GM19023 (cell line): Measurements from ENCODE around the gene CDH10.

Experiments
- ATAC-seq: cut with Tn5 transposase; IDR thresholded peaks from one replicate; pipeline ENCODE4 v1.9.1; 2021; ENCODE audit warnings: mild to moderate bottlenecking, moderate library complexity; ENCODE audit not compliant: unreplicated experiment

The CDH10 gene

GRCh38 chr5:24644761-24645160, at the start of gene CDH10:
TSS of gene CDH10 (minus strand) at chr5:24644978. CDS start at chr5:24593490, 51,488 bp downstream.
- no peak for ATAC-seq

- no peak for ATAC-seq
These were observed 48.8 kb upstream of the CDH10 start for GRCh38 chr5:24693609-24694008.

DNA sequence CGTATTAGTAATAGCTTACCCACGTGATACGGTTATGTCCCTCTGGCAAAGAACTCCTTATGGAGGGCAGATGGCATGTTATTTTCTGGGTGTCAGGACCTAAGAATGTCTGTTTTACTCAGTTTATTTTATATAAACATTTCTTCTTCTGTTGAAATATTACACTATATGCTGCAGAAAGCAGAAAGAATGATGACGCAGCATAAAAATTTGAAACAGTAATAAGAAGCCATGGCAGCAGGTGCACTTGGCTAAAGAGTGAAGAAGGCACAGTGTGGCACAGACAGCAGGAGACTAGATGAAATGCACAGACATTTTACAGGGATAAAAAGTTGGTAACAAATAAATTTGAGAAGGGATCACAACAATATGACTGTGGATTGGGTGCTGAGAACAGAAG, 46.3 kb upstream of the CDH10 start:
- ATAC-seq = no peak

GRCh38 chr5:24681106-24681505, 36.3 kb upstream of the CDH10 start:
- no peak for ATAC-seq

GRCh38 chr5:24668050-24668449, 23.3 kb upstream of the CDH10 start:
- no peak for ATAC-seq

GRCh38 chr5:24649531-24649930, 4.8 kb upstream of the CDH10 start:
- ATAC-seq = no peak

GRCh38 chr5:24646915-24647314, 2.1 kb upstream of the CDH10 start:
- ATAC-seq = no peak

- ATAC-seq = no peak
These were observed 705 bp upstream of the CDH10 start for GRCh38 chr5:24645483-24645882.

DNA sequence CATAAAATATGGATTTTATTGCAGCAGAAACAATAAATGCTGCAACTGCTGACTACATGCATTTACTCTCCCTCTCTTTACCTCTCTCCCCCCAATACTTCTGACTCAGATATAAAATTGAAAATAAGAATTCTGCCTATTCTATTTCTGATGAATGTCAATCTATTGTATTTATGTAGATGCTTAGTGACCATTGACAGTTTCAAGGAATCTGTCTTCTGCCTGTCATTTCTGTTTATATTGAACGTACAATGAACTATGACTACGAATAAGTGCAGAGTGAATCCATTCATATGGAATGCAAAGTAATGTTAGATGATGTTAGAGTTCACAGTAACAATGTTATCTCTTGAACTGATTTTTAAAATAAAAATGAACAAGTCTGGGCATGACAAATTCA, 898 bp downstream of the CDH10 start:
- no peak for ATAC-seq

DNA sequence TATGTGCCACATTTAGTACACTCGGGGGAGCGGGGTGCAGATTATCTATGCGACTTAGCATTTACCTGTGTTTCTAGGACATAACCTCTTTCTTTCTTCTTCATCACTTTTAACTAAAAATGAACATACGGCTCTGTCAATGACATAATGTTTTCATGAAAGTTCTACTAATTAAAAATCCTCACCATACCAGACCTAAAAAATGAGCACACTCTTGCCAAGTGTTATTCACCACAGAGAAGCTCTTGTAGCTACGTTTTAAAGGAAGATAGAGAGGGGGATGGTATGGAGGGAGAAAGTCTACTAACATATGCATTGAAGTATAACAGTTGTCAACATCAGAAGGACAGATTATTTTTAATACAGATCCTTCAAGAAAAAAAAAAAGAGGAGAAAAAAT, 1.6 kb downstream of the CDH10 start:
- no peak for ATAC-seq

- no peak for ATAC-seq
These were observed 2.8 kb downstream of the CDH10 start for GRCh38 chr5:24642022-24642421.

DNA sequence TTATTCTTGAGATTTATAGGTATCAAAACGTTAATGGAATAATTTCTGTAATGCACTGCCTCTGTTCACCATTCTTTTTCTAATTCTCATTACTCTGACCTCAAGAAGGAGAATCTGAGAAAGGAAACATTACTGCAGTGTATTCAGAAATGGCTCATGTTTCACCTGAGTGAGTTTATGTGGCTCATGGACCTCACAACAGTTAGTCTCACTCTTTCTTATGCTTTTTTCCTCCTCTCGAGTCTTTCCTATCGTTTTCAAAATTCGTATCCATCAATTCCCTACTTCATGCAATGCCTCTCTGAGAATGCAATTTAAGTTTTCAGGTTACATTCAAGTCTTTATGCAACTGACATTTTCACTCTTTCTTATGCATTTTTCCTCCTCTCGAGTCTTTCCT, 9.6 kb downstream of the CDH10 start:
- no peak for ATAC-seq

GRCh38 chr5:24633715-24634325, 11.0 kb downstream of the CDH10 start:
- no peak for ATAC-seq

DNA sequence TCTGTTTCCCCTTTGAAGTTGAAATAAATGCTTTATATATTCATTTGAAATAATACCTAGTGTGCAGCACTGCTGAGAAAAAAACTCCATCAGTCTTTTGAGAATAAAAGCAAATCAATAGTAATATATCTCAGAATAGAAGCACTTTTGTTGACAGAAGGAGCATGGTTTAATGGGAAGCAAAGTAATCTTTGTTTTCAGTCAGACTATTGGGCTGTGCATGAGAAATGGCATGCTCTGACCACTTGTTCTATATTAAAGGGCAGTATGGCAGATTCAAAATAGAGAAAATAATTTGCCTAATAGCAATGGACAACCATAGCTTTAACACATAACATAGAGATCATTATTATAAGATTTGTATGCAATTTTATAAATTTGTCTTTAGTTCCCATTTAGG, 12.4 kb downstream of the CDH10 start:
- no peak for ATAC-seq

DNA sequence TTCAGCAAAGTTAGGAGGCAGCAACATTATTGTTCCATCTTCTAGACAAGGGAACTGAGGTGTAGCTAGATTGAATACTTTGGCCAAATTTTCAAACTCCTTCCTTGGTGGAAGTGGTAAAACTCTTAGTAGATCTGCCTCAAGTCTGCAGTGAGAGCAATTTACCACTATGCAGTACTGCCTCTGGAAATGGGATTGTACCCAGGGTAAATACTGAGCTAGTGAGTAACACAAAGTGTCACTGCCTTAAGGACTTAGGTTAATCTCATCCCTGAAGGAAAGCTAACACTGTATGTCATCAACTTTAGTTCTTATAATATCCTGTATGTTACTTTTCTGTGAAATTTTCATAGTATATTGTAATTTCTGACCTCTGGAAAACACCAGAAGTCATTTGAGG, 13.9 kb downstream of the CDH10 start:
- ATAC-seq = no peak

- no peak for ATAC-seq
These were observed 15.0 kb downstream of the CDH10 start for GRCh38 chr5:24629798-24630197.

GRCh38 chr5:24624872-24625271, 19.9 kb downstream of the CDH10 start:
- ATAC-seq = no peak

DNA sequence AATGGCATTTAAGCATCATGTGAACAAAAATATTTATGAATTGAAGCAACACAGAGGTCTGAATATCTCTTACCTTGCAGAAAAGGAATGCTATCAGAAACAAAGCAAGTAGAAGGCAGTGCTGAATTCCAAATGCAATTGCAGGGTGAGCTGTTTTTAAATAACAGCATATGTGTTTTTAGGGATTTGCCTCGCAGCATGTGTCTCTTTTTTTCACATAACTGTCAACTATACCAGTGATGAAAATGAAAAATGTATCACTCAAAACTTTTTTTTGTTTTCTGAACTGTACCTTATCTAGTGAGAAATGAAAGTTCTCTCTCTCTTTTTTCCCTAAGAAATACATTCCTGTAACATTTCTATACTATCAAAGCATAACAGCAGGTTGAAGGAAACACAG, 21.2 kb downstream of the CDH10 start:
- no peak for ATAC-seq

DNA sequence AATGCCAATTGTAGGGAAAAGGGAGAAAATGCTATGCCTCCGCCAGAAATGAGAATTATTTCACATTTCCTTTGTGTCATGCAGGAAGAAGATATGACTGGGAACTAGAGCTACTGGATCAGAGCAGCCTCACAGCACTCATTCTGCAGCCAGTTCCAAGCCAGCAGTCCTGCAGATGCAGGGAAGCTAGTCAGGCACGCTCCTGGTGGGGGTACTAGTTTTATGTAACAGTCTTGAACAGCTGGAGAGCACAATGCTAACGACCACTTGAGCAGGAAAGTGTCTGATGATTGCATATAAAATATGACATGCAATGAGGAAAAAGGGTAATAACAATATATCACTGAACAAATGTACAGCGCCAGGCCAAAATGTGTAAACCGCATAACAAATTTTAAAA, 21.7 kb downstream of the CDH10 start:
- no peak for ATAC-seq

DNA sequence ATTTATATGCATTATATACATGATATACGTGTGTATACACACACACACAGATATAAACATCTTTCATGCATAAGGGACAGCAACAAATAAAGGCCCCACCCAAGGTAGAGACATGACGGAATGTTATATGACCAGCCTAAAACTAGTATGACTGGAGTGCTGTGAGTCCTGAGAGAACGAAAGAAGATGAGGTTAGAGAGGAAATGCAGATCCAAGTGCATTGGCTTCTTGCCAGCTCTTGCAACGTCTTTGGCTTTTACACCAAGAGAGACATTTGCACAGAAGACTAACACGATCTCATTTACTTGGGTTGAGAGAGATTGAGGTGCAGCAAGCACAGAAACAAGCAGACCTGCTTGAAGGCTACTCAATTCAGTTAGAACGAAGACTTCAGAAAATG, 23.0 kb downstream of the CDH10 start:
- ATAC-seq = no peak

DNA sequence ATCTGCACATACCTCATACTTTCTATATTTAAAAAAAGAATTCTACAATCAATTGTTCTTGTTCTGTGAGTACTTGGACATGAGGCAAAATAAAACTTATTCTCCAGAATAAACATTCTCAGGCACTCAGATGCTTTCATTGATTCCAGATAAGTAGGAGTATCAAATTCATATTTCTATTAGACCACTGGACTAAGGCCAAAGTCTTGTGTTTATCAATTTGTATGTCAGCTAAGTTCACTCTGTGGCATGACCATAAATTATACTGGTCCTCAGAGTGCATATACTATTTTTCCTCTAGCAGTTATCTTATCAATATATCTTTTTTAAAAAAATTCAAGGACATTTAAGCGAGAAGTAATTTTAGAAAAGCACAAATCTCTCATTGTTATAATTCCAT, 28.2 kb downstream of the CDH10 start:
- no peak for ATAC-seq

DNA sequence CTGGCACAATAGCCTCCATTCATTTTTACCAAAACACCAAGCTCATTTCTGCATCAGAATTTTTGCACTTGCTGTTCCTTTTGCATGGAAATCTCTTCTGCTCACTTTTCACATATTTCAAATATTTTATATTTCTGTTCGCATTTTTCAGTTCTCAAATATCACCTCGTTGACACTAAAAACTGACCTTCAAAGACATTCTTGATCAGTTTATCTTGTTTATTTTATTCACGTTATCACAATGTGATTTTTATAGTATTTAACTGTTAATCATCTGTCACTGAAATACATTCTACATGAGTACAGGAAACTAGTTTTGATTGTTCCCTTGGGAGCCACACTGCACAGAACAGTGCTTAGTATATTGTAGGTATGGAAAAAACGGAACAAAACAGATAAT, 29.6 kb downstream of the CDH10 start:
- no peak for ATAC-seq

DNA sequence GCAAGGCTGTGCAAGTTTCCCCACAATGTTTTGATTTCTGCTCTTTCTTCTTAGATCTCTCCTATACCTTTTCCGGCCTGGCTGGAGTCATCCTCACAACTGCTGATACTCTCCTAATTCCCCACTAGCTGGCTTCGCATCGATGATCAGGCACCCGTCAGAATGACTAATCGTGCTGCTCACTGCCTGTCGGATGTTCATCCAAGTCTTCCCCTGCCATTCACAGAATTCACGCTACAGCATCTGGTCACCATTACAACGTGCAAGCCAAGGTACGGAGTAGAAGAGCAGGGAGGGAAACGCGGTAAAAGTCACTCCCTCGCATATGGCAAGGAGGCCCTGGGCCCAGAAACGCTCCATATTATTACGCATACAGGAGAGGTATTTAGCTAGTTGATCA, 35.1 kb downstream of the CDH10 start:
- no peak for ATAC-seq

GRCh38 chr5:24606971-24607370, 37.8 kb downstream of the CDH10 start:
- ATAC-seq = no peak
